K562 (cell line): ENCODE data around the gene MYG1. TPM values are rescaled to one million over a fixed set of nuclear protein-coding genes. Genes with fewer than 3 reads are reported as not detected.
A peak's percentile ranks its signal among the peaks of the same experiment; 100 is the strongest.

Experiments used
- ATAC-seq: fragments of 200-7000 bp; cut with Tn5 transposase; 3 replicates; pipeline ENCODE4 v1.9.1; 2020; ENCODE audit warnings: moderate library complexity
- BruUV-seq: library from RNA; stranded (reverse); fragments of 400-500 nt; replicated peaks from 2 replicates; lab custom pipeline; 2021; lab: Mats Ljungman, UMichigan
- CTCF ChIA-PET: fragments of 300-600 bp; formaldehyde crosslinking; extraction: SDS; loops from one replicate; lab custom pipeline; 2021; ENCODE audit warnings: low intra/inter-chr PET ratio; lab: Yijun Ruan, JAX
- POLR2A ChIA-PET: fragments of 300-600, 350-650 bp; sonication (Branson Sonifier 250); formaldehyde crosslinking; extraction: SDS; loops from one replicate; lab custom pipeline; 2021; ENCODE audit warnings: antibody characterized with exemption, inconsistent platforms; lab: Yijun Ruan, JAX
- DNase-seq, 4 experiments: peaks; one replicate each; pipeline versions ENCODE4 v3.0.0 to v3.0.0-alpha.2; 2011 to 2018; ENCODE audit warnings: low spot score in 3 of 4, mixed read lengths in 3 of 4; ENCODE audit errors: extremely low read depth in 1 of 4
- FAIRE-seq: peaks from 2 replicates; lab custom pipeline; 2011; peaks lifted over from hg19 to GRCh38; lab: Jason Lieb, UNC
- H2AFZ ChIP-seq: 2 replicates; pipeline ENCODE4 v1.6.0; 2011; ENCODE audit warnings: low read depth, low read length, control low read depth, inconsistent platforms
- H3K27ac ChIP-seq: fragments of 200-600 bp; 3 replicates; pipeline ENCODE4 v1.8.0; 2011; ENCODE audit warnings: low read depth, mild to moderate bottlenecking, control low read depth, inconsistent platforms, low read length, moderate library complexity, mixed read lengths; ENCODE audit errors: extremely low read depth
- H3K27me3 ChIP-seq, 2 experiments: fragments of 300-600 bp in 1 of 2; 2 replicates in 1 of 2; 3 replicates in 1 of 2; pipeline versions ENCODE4 v1.6.0 to v1.8.0; 2011; ENCODE audit warnings: inconsistent platforms in 2 of 2, low read length in 2 of 2, mild to moderate bottlenecking in 1 of 2, mixed read lengths in 1 of 2, moderate library complexity in 1 of 2; ENCODE audit not compliant: control insufficient read depth in 2 of 2, insufficient read depth in 2 of 2
- H3K36me3 ChIP-seq: fragments of 300-600 bp; 3 replicates; pipeline ENCODE4 v1.8.0; 2011; ENCODE audit warnings: mild to moderate bottlenecking, low read length, inconsistent platforms; ENCODE audit not compliant: control insufficient read depth, insufficient read depth
- H3K4me1 ChIP-seq, 2 experiments: fragments of 200-600 bp in 1 of 2; replicated peaks in 1 of 2; 2 replicates in 1 of 2; 3 replicates in 1 of 2; pipeline versions ENCODE4 v1.5.1 to v1.8.0; 2011; ENCODE audit warnings: inconsistent platforms in 2 of 2, low read length in 2 of 2, mild to moderate bottlenecking in 1 of 2, mixed read lengths in 1 of 2, moderate library complexity in 1 of 2; ENCODE audit not compliant: control insufficient read depth in 2 of 2, insufficient read depth in 2 of 2
- H3K4me2 ChIP-seq: 2 replicates; pipeline ENCODE4 v1.6.1; 2011; ENCODE audit warnings: low read length, control low read depth, inconsistent platforms, mixed read lengths; ENCODE audit not compliant: insufficient read depth
- H3K4me3 ChIP-seq: fragments of 200-600 bp; sonication (generic), shearing (Covaris generic); 2 replicates; pipeline ENCODE4 v1.5.1; 2016; ENCODE audit warnings: control low read depth, inconsistent platforms
- H3K79me2 ChIP-seq: fragments of 200-600 bp; 3 replicates; pipeline ENCODE4 v1.8.0; 2011; ENCODE audit warnings: low read length, inconsistent platforms; ENCODE audit not compliant: control insufficient read depth, insufficient read depth
- H3K9ac ChIP-seq, 2 experiments: 2 replicates each; pipeline versions ENCODE4 v1.6.0 to v1.6.1; 2011; ENCODE audit warnings: low read depth in 2 of 2, low read length in 2 of 2, control low read depth in 1 of 2, inconsistent platforms in 1 of 2, mild to moderate bottlenecking in 1 of 2, mixed read lengths in 1 of 2; ENCODE audit not compliant: insufficient read depth in 1 of 2
- H3K9me1 ChIP-seq: one replicate; pipeline ENCODE4 v1.6.0; 2011; ENCODE audit warnings: inconsistent platforms, mild to moderate bottlenecking, low read length, moderate library complexity; ENCODE audit not compliant: control insufficient read depth, insufficient read depth
- H3K9me3 ChIP-seq: replicated peaks from 2 replicates; pipeline ENCODE4 v1.5.1; 2011; ENCODE audit warnings: low read depth, low read length, inconsistent platforms; ENCODE audit not compliant: control insufficient read depth, insufficient read depth
- H4K20me1 ChIP-seq: replicated peaks from 2 replicates; pipeline ENCODE4 v1.6.1; 2011; ENCODE audit warnings: low read length, inconsistent platforms, mixed read lengths; ENCODE audit not compliant: control insufficient read depth, insufficient read depth
- FOXA3 ChIP-seq, 2 experiments: fragments of 450-650 bp in 1 of 2; sonication (generic) in 1 of 2; formaldehyde crosslinking; IDR thresholded peaks in 1 of 2; conservative IDR thresholded peaks in 1 of 2; 2 replicates each; pipeline versions ENCODE4 v1.4.0 to v1.8.0; 2020 to 2022; ENCODE audit warnings: mild to moderate bottlenecking in 2 of 2, missing genetic modification reagents in 1 of 2
- FOXP1 ChIP-seq: sonication (generic); formaldehyde crosslinking; IDR thresholded peaks from 2 replicates; pipeline ENCODE4 v1.8.0; 2022; ENCODE audit warnings: mild to moderate bottlenecking, missing genetic modification reagents
- HDAC6 ChIP-seq: IDR thresholded peaks from 2 replicates; pipeline ENCODE4 v1.6.1; 2012; ENCODE audit warnings: low read depth, mild to moderate bottlenecking, control low read depth, inconsistent platforms, low read length, moderate library complexity
- MCM7 ChIP-seq, 2 experiments: fragments of 450-650 bp; IDR thresholded peaks; 2 replicates each; pipeline ENCODE4 v1.6.1; 2016 to 2018
- ZFP1 ChIP-seq: fragments of 450-650 bp; formaldehyde crosslinking; IDR thresholded peaks from 2 replicates; pipeline ENCODE4 v1.4.0; 2020; ENCODE audit warnings: mild to moderate bottlenecking, mixed read lengths
- ZNF75A ChIP-seq: fragments of 450-650 bp; formaldehyde crosslinking; IDR thresholded peaks from 2 replicates; pipeline ENCODE4 v1.4.0; 2020; ENCODE audit warnings: mild to moderate bottlenecking
- WGBS: fragments of 100-300 bp; shearing (Covaris generic); methylation state at CpG from one replicate; pipeline ENCODE4 v1.1.6; 2016; ENCODE audit warnings: low coverage, mixed read lengths; ENCODE audit not compliant: insufficient coverage; ENCODE audit errors: missing lambda C conversion rate; 5-methylcytosine and 5-hydroxymethylcytosine counted together
- in situ Hi-C: fragments of 300-500 bp; cut with MboI; formaldehyde crosslinking; loops from 4 replicates; pipeline ENCODE4 v1.15.0; 2018; ENCODE audit warnings: inconsistent platforms, mixed read lengths
- intact Hi-C: fragments of 100-400 bp; cut with micrococcal nuclease; formaldehyde crosslinking; loops from 2 replicates; pipeline ENCODE4 v1.14.2; 2022
- polyA plus RNA-seq, 8 experiments: library from polyadenylated mRNA; depleted of rRNA in 4 of 8; stranded (reverse) in 5 of 8; unstranded in 3 of 8; fragments of >200 nt; fragmentation: Nextera tagmentation in 2 of 8; fragmentation: Illumina TruSeq in 1 of 8; extraction: Ambion mirVana in 2 of 8; extraction: Trizol in 1 of 8; gene quantifications; 2 replicates each; pipeline versions ENCODE4 v1.2.1 to v1.2.3, GENCODE V29; 2011 to 2014; ENCODE audit warnings: inconsistent platforms in 1 of 8, missing spikeins in 1 of 8
- total RNA-seq, 7 experiments: library from RNA; depleted of rRNA in 6 of 7; stranded (reverse); fragments of >200 nt in 6 of 7; fragmentation: Illumina TruSeq in 2 of 7; extraction: Trizol in 2 of 7; gene quantifications; 2 replicates each; pipeline versions ENCODE4 v1.2.1 to v1.2.3, GENCODE V29; 2011 to 2021; ENCODE audit warnings: low replicate concordance in 1 of 7
- TF ChIP-seq, protein P1 (sequence below): sonication (generic); formaldehyde crosslinking; IDR thresholded peaks from 2 replicates; pipeline ENCODE4 v1.8.0; 2022; ENCODE audit warnings: missing genetic modification reagents, mild to moderate bottlenecking, moderate library complexity, borderline replicate concordance

MYG1 gene
- total and polyA plus RNA-seq, 9 of the 15 experiments (the other 6 are each of a cell fraction or from before 2014, with no cell fraction given) = 0.45 to 5.6 (median 2.1) TPM

DNA sequence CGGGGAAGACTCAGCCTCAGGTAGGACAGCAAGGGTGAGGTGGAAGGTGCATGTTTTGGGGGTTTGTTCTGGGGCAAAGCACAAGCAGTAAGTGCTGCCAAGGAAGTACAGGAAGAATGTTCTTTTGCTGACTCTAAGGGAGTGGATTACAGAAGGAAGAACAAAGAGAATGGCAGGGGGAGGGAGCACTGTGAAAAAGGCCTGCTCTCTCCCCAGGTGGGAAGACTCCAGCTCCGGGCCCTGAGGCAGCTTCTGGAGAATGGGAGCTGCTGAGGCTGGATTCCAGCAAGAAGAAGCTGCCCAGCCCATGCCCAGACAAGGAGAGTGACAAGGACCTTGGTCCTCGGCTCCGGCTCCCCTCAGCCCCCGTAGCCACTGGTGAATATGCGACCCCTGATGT, 11.2 kb upstream of the MYG1 start:
- Histone ChIP-seq H3K4me3 (no peak overlapping the region), H3K27ac (no peak overlapping the region), H3K4me1 (peaks cover 0 to 6% of the 10 kb centered on the region in 2 experiments; a peak in 1 of 5 replicates), H3K9ac (peak overlapping the region in 1 of 2 experiments; percentile 71; a peak in 1 of 4 replicates), H2AFZ (no peak overlapping the region), H3K36me3 (peaks cover 88% of the 10 kb centered on the region), H4K20me1 (no peaks in the 10 kb centered on the region), H3K27me3 (no peaks in the 10 kb centered on the region), H3K9me3 (no peaks in the 10 kb centered on the region), H3K4me2 (no peak overlapping the region), H3K9me1 (no peaks in the 10 kb centered on the region), H3K79me2 (no peaks in the 10 kb centered on the region)
- BruUV-seq = TSS peak; percentile 6
- ChIA-PET POLR2A (interaction anchor here (0.5 to 2.0 kb wide), 7 partner anchors 20 to 720 kb away, joined by 3 to 9 read pairs (median 4); partner anchors contain the start of genes AAAS, ESPL1 and HOXC8), CTCF (interaction anchor here (1.0 to 3.1 kb wide), 2 partner anchors 75 to 129 kb away, joined by 7 to 41 read pairs; no protein-coding TSS in a partner anchor)
- intact Hi-C loops = loop anchor here (5.0 kb wide), 1 partner anchor 131 kb away; no protein-coding TSS in a partner anchor
- TF ChIP-seq, protein P1, sequence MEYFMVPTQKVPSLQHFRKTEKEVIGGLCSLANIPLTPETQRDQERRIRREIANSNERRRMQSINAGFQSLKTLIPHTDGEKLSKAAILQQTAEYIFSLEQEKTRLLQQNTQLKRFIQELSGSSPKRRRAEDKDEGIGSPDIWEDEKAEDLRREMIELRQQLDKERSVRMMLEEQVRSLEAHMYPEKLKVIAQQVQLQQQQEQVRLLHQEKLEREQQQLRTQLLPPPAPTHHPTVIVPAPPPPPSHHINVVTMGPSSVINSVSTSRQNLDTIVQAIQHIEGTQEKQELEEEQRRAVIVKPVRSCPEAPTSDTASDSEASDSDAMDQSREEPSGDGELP = no peak
- TF ChIP-seq HDAC6 (no peak), MCM7 (IDR thresholded peaks at IDR 0.05) (no peak), ZNF75A (CRISPR knock-in tag) (no peak), FOXP1 (CRISPR knock-in tag) (no peak), ZFP1 (no peak), FOXA3 (CRISPR knock-in tag; conservative IDR thresholded peaks at IDR 0.05 in 1 of 2, IDR thresholded peaks at IDR 0.05 in 1 of 2) (no peak)
- no peak for DNase-seq
- ATAC-seq = no peak
- in situ Hi-C loops = loop anchor here (5.0 kb wide), 2 partner anchors 76 to 221 kb away; no protein-coding TSS in a partner anchor
- FAIRE-seq = no peak
- WGBS = 73% methylated on average over 6 of the region's 6 CpGs
